RWPE2 (cell line): ENCODE results near the gene PRKG1.

ENCODE experiments used
- ATAC-seq: fragments of 200-7000 bp; cut with Tn5 transposase; 3 replicates; pipeline ENCODE4 v1.9.1; 2021; ENCODE audit warnings: low read depth
- DNase-seq: peaks from one replicate; pipeline ENCODE4 v3.0.0-alpha.2; 2020; ENCODE audit warnings: low spot score
- H3K27ac ChIP-seq: fragments of 450-650 bp; 2 replicates; pipeline ENCODE4 v1.5.1; 2017; ENCODE audit warnings: mild to moderate bottlenecking; ENCODE audit not compliant: poor library complexity, severe bottlenecking
- H3K27me3 ChIP-seq: fragments of 250-450 bp; sonication (Bioruptor Pico); 2 replicates; pipeline ENCODE4 v1.5.1; 2021; ENCODE audit warnings: mild to moderate bottlenecking, moderate library complexity; ENCODE audit not compliant: insufficient read depth, poor library complexity, severe bottlenecking
- H3K36me3 ChIP-seq: fragments of 250-450 bp; sonication (Bioruptor Pico); 2 replicates; pipeline ENCODE4 v1.5.1; 2020; ENCODE audit warnings: low read depth, mild to moderate bottlenecking, moderate library complexity
- H3K4me1 ChIP-seq: fragments of 250-450 bp; sonication (Bioruptor Pico); 2 replicates; pipeline ENCODE4 v1.5.1; 2021; ENCODE audit warnings: mild to moderate bottlenecking, moderate library complexity; ENCODE audit not compliant: insufficient read depth, poor library complexity, severe bottlenecking
- H3K4me3 ChIP-seq: fragments of 250-450 bp; sonication (Bioruptor Pico); 2 replicates; pipeline ENCODE4 v1.5.1; 2021; ENCODE audit warnings: mild to moderate bottlenecking, moderate library complexity; ENCODE audit not compliant: severe bottlenecking
- H3K9me3 ChIP-seq: fragments of 250-450 bp; sonication (Bioruptor Pico); 2 replicates; pipeline ENCODE4 v1.5.1; 2021; ENCODE audit warnings: mild to moderate bottlenecking, moderate library complexity; ENCODE audit not compliant: severe bottlenecking
- CTCF ChIP-seq: fragments of 450-650 bp; IDR thresholded peaks from one replicate; pipeline ENCODE4 v1.5.1; 2017; ENCODE audit warnings: mild to moderate bottlenecking, moderate library complexity; ENCODE audit not compliant: poor library complexity, severe bottlenecking

Gene PRKG1

GRCh38 chr10:52170776-52171175 lies 1096.5 kb downstream of the PRKG1 start:
- H3K36me3 ChIP-seq: no peaks in the 10 kb centered on the region
- no peaks in the 10 kb centered on the region for H3K9me3 ChIP-seq
- DNase-seq (no peak), ATAC-seq (no peak)
- no peak for TF ChIP-seq CTCF
- no peaks in the 10 kb centered on the region for H3K4me1 ChIP-seq
- no peak overlapping the region for H3K4me3 ChIP-seq
- H3K27ac ChIP-seq: no peak overlapping the region
- H3K27me3 ChIP-seq: no peaks in the 10 kb centered on the region

GRCh38 chr10:52172581-52172980 lies 1098.3 kb downstream of the PRKG1 start:
- Histone ChIP-seq H3K4me3 (no peak overlapping the region), H3K4me1 (no peaks in the 10 kb centered on the region), H3K9me3 (no peaks in the 10 kb centered on the region), H3K36me3 (no peaks in the 10 kb centered on the region), H3K27ac (no peak overlapping the region), H3K27me3 (no peaks in the 10 kb centered on the region)
- no peak for DNase-seq
- no peak for TF ChIP-seq CTCF
- 0 out of 3 replicates have a peak, but pooled peaks have one; percentile 48 for ATAC-seq

- ATAC-seq: no peak
- Histone ChIP-seq H3K9me3 (no peaks in the 10 kb centered on the region), H3K36me3 (no peaks in the 10 kb centered on the region), H3K4me3 (no peak overlapping the region), H3K27ac (no peak overlapping the region), H3K4me1 (no peaks in the 10 kb centered on the region), H3K27me3 (no peaks in the 10 kb centered on the region)
- TF ChIP-seq CTCF: no peak
- DNase-seq: no peak
Measured at GRCh38 chr10:52185256-52185655, 1111.0 kb downstream of the PRKG1 start.

- H3K36me3 ChIP-seq: no peaks in the 10 kb centered on the region
- H3K9me3 ChIP-seq: no peaks in the 10 kb centered on the region
- ATAC-seq: no peak
- no peaks in the 10 kb centered on the region for H3K4me1 ChIP-seq
- H3K4me3 ChIP-seq: no peak overlapping the region
- no peak overlapping the region for H3K27ac ChIP-seq
- TF ChIP-seq CTCF: no peak
- no peak for DNase-seq
- H3K27me3 ChIP-seq: no peaks in the 10 kb centered on the region
Measured at GRCh38 chr10:52187521-52188258, 1113.4 kb downstream of the PRKG1 start.

GRCh38 chr10:52191049-52191448 lies 1116.8 kb downstream of the PRKG1 start:
- DNase-seq (no peak), ATAC-seq (no peak)
- no peaks in the 10 kb centered on the region for H3K36me3 ChIP-seq
- no peak overlapping the region for H3K27ac ChIP-seq
- no peak overlapping the region for H3K4me3 ChIP-seq
- H3K4me1 ChIP-seq: no peaks in the 10 kb centered on the region
- H3K27me3 ChIP-seq: peaks cover 3% of the 10 kb centered on the region
- H3K9me3 ChIP-seq: no peaks in the 10 kb centered on the region
- TF ChIP-seq CTCF: no peak
